ENCODE measurements around the gene LCE3E. TPM values are rescaled to one million over a fixed set of nuclear protein-coding genes. Genes with fewer than 3 reads are reported as not detected.

The LCE3E gene
- total and polyA plus RNA-seq, 2 donors (not counting 3 experiments of a cell fraction or from before 2014, with no cell fraction given): not detected

- H3K36me3 ChIP-seq (ENCODE audit: control insufficient read depth in 2 of 2, extremely low read depth in 1 of 2, insufficient read depth in 2 of 2, low read length in 2 of 2): no peaks in the 10 kb centered on the region
- no peak for TF ChIP-seq MYC (IDR thresholded peaks at IDR 0.05; ENCODE audit: low read depth, low read length)
- no peak for TF ChIP-seq POLR2A (IDR thresholded peaks at IDR 0.05; ENCODE audit: low read depth, low read length)
- intact Hi-C loops (cut with micrococcal nuclease): no loop called here
- H3K9me3 ChIP-seq (replicated peaks; ENCODE audit: control insufficient read depth, insufficient read depth, low read length): no peaks in the 10 kb centered on the region
- DNase-seq (ENCODE audit: low read depth, low spot score): no peak
- BruUV-seq (replicated peaks): no TSS peak
- dilution Hi-C loops (cut with MboI; ENCODE audit: extremely low pct_ligation_motif_present, low sequenced_read_pairs): no loop called here
- no peak overlapping the region for H3K4me2 ChIP-seq (ENCODE audit: insufficient read depth, low read length)
- no peaks in the 10 kb centered on the region for H4K20me1 ChIP-seq (replicated peaks; ENCODE audit: control insufficient read depth, extremely low read depth, insufficient read depth, low read length)
- no peak overlapping the region for H3K4me3 ChIP-seq (replicated peaks in 1 of 3; ENCODE audit: insufficient read depth in 1 of 3, low read depth in 1 of 3, low read length in 3 of 3)
- no peak overlapping the region for H2AFZ ChIP-seq (ENCODE audit: low read depth, low read length)
- H3K27ac ChIP-seq (ENCODE audit: insufficient read depth, low read depth, low read length): no peak overlapping the region
- ChIA-PET CTCF (interaction anchor here (0.9 to 1.1 kb wide), 2 partner anchors 10 to 12 kb away, joined by 3 to 4 read pairs; no protein-coding TSS in a partner anchor), POLR2A (no interaction called here)
- no peak overlapping the region for H3K9ac ChIP-seq (replicated peaks; ENCODE audit: extremely low read depth, insufficient read depth, low read length)
- H3K27me3 ChIP-seq (ENCODE audit: control insufficient read depth in 2 of 2, insufficient read depth in 2 of 2, low read length in 2 of 2): no peaks in the 10 kb centered on the region
- no peaks in the 10 kb centered on the region for H3K4me1 ChIP-seq (ENCODE audit: control insufficient read depth, extremely low read depth, insufficient read depth, low read length)
- FAIRE-seq: no peak
- no peaks in the 10 kb centered on the region for H3K79me2 ChIP-seq (ENCODE audit: control insufficient read depth, insufficient read depth, low read length)
- no peaks in the 10 kb centered on the region for H3K9me1 ChIP-seq (replicated peaks; ENCODE audit: control insufficient read depth, extremely low read depth, insufficient read depth, low read length)
These were observed 22.8 kb downstream of the LCE3E start for GRCh38 chr1:152543820-152544219.

GRCh38 chr1:152539901-152540300 lies 26.7 kb downstream of the LCE3E start:
- Histone ChIP-seq H2AFZ (ENCODE audit: low read depth, low read length) (no peak overlapping the region), H3K9ac (replicated peaks; ENCODE audit: extremely low read depth, insufficient read depth, low read length) (no peak overlapping the region), H3K4me1 (ENCODE audit: control insufficient read depth, extremely low read depth, insufficient read depth, low read length) (no peaks in the 10 kb centered on the region), H3K9me1 (replicated peaks; ENCODE audit: control insufficient read depth, extremely low read depth, insufficient read depth, low read length) (no peaks in the 10 kb centered on the region), H3K4me3 (replicated peaks in 1 of 3; ENCODE audit: insufficient read depth in 1 of 3, low read depth in 1 of 3, low read length in 3 of 3) (no peak overlapping the region), H4K20me1 (replicated peaks; ENCODE audit: control insufficient read depth, extremely low read depth, insufficient read depth, low read length) (no peaks in the 10 kb centered on the region), H3K9me3 (replicated peaks; ENCODE audit: control insufficient read depth, insufficient read depth, low read length) (no peaks in the 10 kb centered on the region), H3K36me3 (ENCODE audit: control insufficient read depth in 2 of 2, extremely low read depth in 1 of 2, insufficient read depth in 2 of 2, low read length in 2 of 2) (no peaks in the 10 kb centered on the region), H3K79me2 (ENCODE audit: control insufficient read depth, insufficient read depth, low read length) (no peaks in the 10 kb centered on the region), H3K27ac (ENCODE audit: insufficient read depth, low read depth, low read length) (no peak overlapping the region), H3K4me2 (ENCODE audit: insufficient read depth, low read length) (no peak overlapping the region), H3K27me3 (ENCODE audit: control insufficient read depth in 2 of 2, insufficient read depth in 2 of 2, low read length in 2 of 2) (no peaks in the 10 kb centered on the region)
- ChIA-PET POLR2A (no interaction called here), CTCF (interaction anchor here (1.0 to 8.4 kb wide), 2 partner anchors 42 to 47 kb away, joined by 3 to 181 read pairs; no protein-coding TSS in a partner anchor)
- intact Hi-C loops (cut with micrococcal nuclease) (no loop called here), dilution Hi-C loops (cut with MboI; ENCODE audit: extremely low pct_ligation_motif_present, low sequenced_read_pairs) (no loop called here)
- BruUV-seq (replicated peaks): no TSS peak
- DNase-seq (ENCODE audit: low read depth, low spot score): no peak
- FAIRE-seq: no peak
- TF ChIP-seq POLR2A (IDR thresholded peaks at IDR 0.05; ENCODE audit: low read depth, low read length) (no peak), MYC (IDR thresholded peaks at IDR 0.05; ENCODE audit: low read depth, low read length) (no peak), EZH2 (IDR thresholded peaks at IDR 0.05; ENCODE audit: borderline replicate concordance, low read depth, low read length, severe bottlenecking) (no peak), FOS (IDR thresholded peaks at IDR 0.05; ENCODE audit: borderline replicate concordance, insufficient read depth, low read length) (no peak), CTCF (IDR thresholded peaks at IDR 0.05; ENCODE audit: extremely low read depth in 1 of 2, insufficient read depth in 1 of 2, low read depth in 1 of 2, low read length in 2 of 2) (no peak), GATA2 (IDR thresholded peaks at IDR 0.05; ENCODE audit: insufficient read depth, insufficient read length, low read depth, low read length) (no peak), POLR2AphosphoS5 (IDR thresholded peaks at IDR 0.05; ENCODE audit: insufficient read depth, low read depth, low read length) (no peak)

All from endothelial cell of umbilical vein (primary cell).